Measurements from ENCODE around the gene RAD51AP2.

GRCh38 chr2:17497718-17498117 lies 20.5 kb downstream of the RAD51AP2 start:
- TF ChIP-seq POLR2A (IDR thresholded peaks at IDR 0.05) (no peak), CTCF (IDR thresholded peaks at IDR 0.05) (no peak)

All from heart left ventricle (tissue), 13 donors.